Endodermal cell (in vitro differentiated cells): ENCODE results near the gene PFN3. TPM values are rescaled to one million over a fixed set of nuclear protein-coding genes. Genes with fewer than 3 reads are reported as not detected.

Experiments
- DNase-seq: peaks from one replicate; pipeline ENCODE4 v3.0.0-alpha.2; 2017
- H3K27ac ChIP-seq: 2 replicates; pipeline ENCODE4 v1.5.1; 2013; ENCODE audit warnings: mild to moderate bottlenecking, low read depth, low read length, moderate library complexity
- H3K27me3 ChIP-seq: 2 replicates; pipeline ENCODE4 v1.6.1; 2013; ENCODE audit warnings: mild to moderate bottlenecking, low read length, moderate library complexity; ENCODE audit not compliant: insufficient read depth, control insufficient read depth, poor library complexity, severe bottlenecking
- H3K36me3 ChIP-seq: 2 replicates; pipeline ENCODE4 v1.7.0; 2013; ENCODE audit warnings: mild to moderate bottlenecking, low read length, moderate library complexity; ENCODE audit not compliant: control insufficient read depth, insufficient read depth
- H3K4me1 ChIP-seq: one replicate; pipeline ENCODE4 v1.7.0; 2013; ENCODE audit warnings: low read length; ENCODE audit not compliant: control insufficient read depth, insufficient read depth
- H3K4me3 ChIP-seq: 2 replicates; pipeline ENCODE4 v1.5.1; 2013; ENCODE audit warnings: mild to moderate bottlenecking, low read length, moderate library complexity
- H3K9ac ChIP-seq: 2 replicates; pipeline ENCODE4 v1.6.1; 2013; ENCODE audit warnings: mild to moderate bottlenecking, low read length, moderate library complexity; ENCODE audit not compliant: poor library complexity, severe bottlenecking; ENCODE audit errors: extremely low read depth
- H3K9me3 ChIP-seq: 2 replicates; pipeline ENCODE4 v1.6.1; 2013; ENCODE audit warnings: mild to moderate bottlenecking, low read length, moderate library complexity; ENCODE audit not compliant: control insufficient read depth
- H3K27ac Mint-ChIP-seq: 2 replicates; pipeline ENCODE4 v1.8.0; 2020; ENCODE audit warnings: mixed read lengths
- H3K27me3 Mint-ChIP-seq: 2 replicates; pipeline ENCODE4 v1.8.0; 2021; ENCODE audit warnings: mild to moderate bottlenecking, mixed read lengths; ENCODE audit not compliant: insufficient read depth
- H3K36me3 Mint-ChIP-seq: 2 replicates; pipeline ENCODE4 v1.8.0; 2020; ENCODE audit warnings: low read depth, mixed read lengths
- H3K4me1 Mint-ChIP-seq: 2 replicates; pipeline ENCODE4 v1.8.0; 2020; ENCODE audit warnings: mixed read lengths
- H3K4me3 Mint-ChIP-seq: 2 replicates; pipeline ENCODE4 v1.8.0; 2020; ENCODE audit warnings: mild to moderate bottlenecking, moderate library complexity, mixed read lengths
- H3K9me3 Mint-ChIP-seq: 2 replicates; pipeline ENCODE4 v1.8.0; 2020; ENCODE audit warnings: mild to moderate bottlenecking, mixed read lengths
- CTCF ChIP-seq: fragments of 200-600 bp; sonication (generic); conservative IDR thresholded peaks from 2 replicates; pipeline ENCODE4 v1.5.0; 2021; ENCODE audit warnings: antibody characterized with exemption, mild to moderate bottlenecking
- WGBS, 2 experiments: methylation state at CpG; one replicate each; pipeline versions ENCODE4 v1.1.5 to v1.1.7; 2013; ENCODE audit warnings: missing lambda C conversion rate in 2 of 2, mixed read lengths in 1 of 2; ENCODE audit not compliant: insufficient coverage in 1 of 2, insufficient read length in 1 of 2; 5-methylcytosine and 5-hydroxymethylcytosine counted together
- total RNA-seq, 2 donors: library from RNA; stranded (reverse); fragmentation: NEBNext Ultra II Directional in 1 of 2; extraction: Animal tissue kit (Norgen Biotek cat#: 25700) in 1 of 2; gene quantifications; 2 replicates in 1 of 2; 3 replicates in 1 of 2; pipeline ENCODE4 v1.2.1, GENCODE V29; 2021

Gene PFN3
- total RNA-seq, 2 donors from 2014 or later: not detected

GRCh38 chr5:177357459-177358351 is 42.8 kb downstream of the PFN3 start, which contains the start of gene RGS14:
RGS14 (plus strand) TSS chr5:177357924; CDS start chr5:177358025, 101 bp downstream.
- Mint-ChIP-seq H3K4me3 (no peak within 1 kb of the TSS), H3K9me3 (no peaks in the 10 kb centered on the region), H3K27ac (no peak within 1 kb of the TSS), H3K36me3 (no peaks in the 10 kb centered on the region), H3K4me1 (peaks cover 5% of the 10 kb centered on the region), H3K27me3 (peaks cover 67% of the 10 kb centered on the region)
- H3K36me3 ChIP-seq: no peaks in the 10 kb centered on the region
- no peak within 1 kb of the TSS for H3K9ac ChIP-seq
- no peaks in the 10 kb centered on the region for H3K4me1 ChIP-seq
- no peak for TF ChIP-seq CTCF
- no peaks in the 10 kb centered on the region for H3K9me3 ChIP-seq
- 87 to 88% methylated on average over 17 to 37 of the region's 37 CpGs for WGBS, 2 experiments
- H3K27me3 ChIP-seq: peaks cover 29% of the 10 kb centered on the region
- H3K4me3 ChIP-seq: no peak within 1 kb of the TSS
- no peak within 1 kb of the TSS for H3K27ac ChIP-seq
- no peak for DNase-seq

- Histone ChIP-seq H3K4me1 (no peaks in the 10 kb centered on the region), H3K4me3 (no peak overlapping the region), H3K9me3 (no peaks in the 10 kb centered on the region), H3K27ac (no peak overlapping the region), H3K9ac (no peak overlapping the region), H3K36me3 (no peaks in the 10 kb centered on the region), H3K27me3 (peaks cover 24% of the 10 kb centered on the region)
- H3K4me3 Mint-ChIP-seq: no peak overlapping the region
- no peaks in the 10 kb centered on the region for H3K36me3 Mint-ChIP-seq
- H3K9me3 Mint-ChIP-seq: no peaks in the 10 kb centered on the region
- WGBS, 2 experiments: 94 to 96% methylated on average over 3 to 5 of the region's 5 CpGs
- H3K27ac Mint-ChIP-seq: no peak overlapping the region
- no peak for DNase-seq
- H3K4me1 Mint-ChIP-seq: peaks cover 1% of the 10 kb centered on the region
- peaks cover 63% of the 10 kb centered on the region for H3K27me3 Mint-ChIP-seq
- TF ChIP-seq CTCF: no peak
Observed at GRCh38 chr5:177357146-177357458, 43.4 kb downstream of the PFN3 start.

- Histone ChIP-seq H3K4me3 (no peak overlapping the region), H3K27ac (no peak overlapping the region), H3K9ac (no peak overlapping the region), H3K36me3 (no peaks in the 10 kb centered on the region), H3K9me3 (no peaks in the 10 kb centered on the region), H3K4me1 (no peaks in the 10 kb centered on the region), H3K27me3 (peaks cover 20% of the 10 kb centered on the region)
- peaks cover 60% of the 10 kb centered on the region for H3K27me3 Mint-ChIP-seq
- DNase-seq: no peak
- H3K36me3 Mint-ChIP-seq: no peaks in the 10 kb centered on the region
- no peaks in the 10 kb centered on the region for H3K9me3 Mint-ChIP-seq
- no peak overlapping the region for H3K4me3 Mint-ChIP-seq
- no peak for TF ChIP-seq CTCF
- H3K27ac Mint-ChIP-seq: no peak overlapping the region
- H3K4me1 Mint-ChIP-seq: no peaks in the 10 kb centered on the region
- 84 to 90% methylated on average over 2 to 3 of the region's 3 CpGs for whole genome bisulfite sequencing, 2 experiments
Observed at GRCh38 chr5:177356746-177357145, 43.7 kb downstream of the PFN3 start.
